ENCODE results near the gene KIF1C.

KIF1C gene

GRCh38 chr17:5035315-5035714, 37.6 kb downstream of the KIF1C start, which contains the start of gene SLC52A1:
SLC52A1 (minus strand) TSS chr17:5035426; CDS start chr17:5034606, 820 bp downstream.
- H3K36me3 ChIP-seq (ENCODE audit: control insufficient read depth in 2 of 2, insufficient read depth in 2 of 2, low read length in 2 of 2): no peaks in the 10 kb centered on the region
- H3K4me3 ChIP-seq (ENCODE audit: low read length in 2 of 2): peak within 1 kb of the TSS; percentile 54 to 58
- no peaks in the 10 kb centered on the region for H3K9me3 ChIP-seq (ENCODE audit: control insufficient read depth in 2 of 2, low read length in 2 of 2)
- H3K27ac ChIP-seq (ENCODE audit: low read depth in 2 of 2, low read length in 2 of 2): no peak within 1 kb of the TSS
- peaks cover 4 to 6% of the 10 kb centered on the region in 2 donors for H3K4me1 ChIP-seq (ENCODE audit: control insufficient read depth in 2 of 2, insufficient read depth in 2 of 2, low read length in 2 of 2)
- peak within 1 kb of the TSS in 1 of 2 donors; percentile 56 for H3K9ac ChIP-seq (ENCODE audit: low read depth in 1 of 2, low read length in 2 of 2)
- no peaks in the 10 kb centered on the region for H3K27me3 ChIP-seq (ENCODE audit: control insufficient read depth in 2 of 2, insufficient read depth in 2 of 2, low read length in 2 of 2)

DNA sequence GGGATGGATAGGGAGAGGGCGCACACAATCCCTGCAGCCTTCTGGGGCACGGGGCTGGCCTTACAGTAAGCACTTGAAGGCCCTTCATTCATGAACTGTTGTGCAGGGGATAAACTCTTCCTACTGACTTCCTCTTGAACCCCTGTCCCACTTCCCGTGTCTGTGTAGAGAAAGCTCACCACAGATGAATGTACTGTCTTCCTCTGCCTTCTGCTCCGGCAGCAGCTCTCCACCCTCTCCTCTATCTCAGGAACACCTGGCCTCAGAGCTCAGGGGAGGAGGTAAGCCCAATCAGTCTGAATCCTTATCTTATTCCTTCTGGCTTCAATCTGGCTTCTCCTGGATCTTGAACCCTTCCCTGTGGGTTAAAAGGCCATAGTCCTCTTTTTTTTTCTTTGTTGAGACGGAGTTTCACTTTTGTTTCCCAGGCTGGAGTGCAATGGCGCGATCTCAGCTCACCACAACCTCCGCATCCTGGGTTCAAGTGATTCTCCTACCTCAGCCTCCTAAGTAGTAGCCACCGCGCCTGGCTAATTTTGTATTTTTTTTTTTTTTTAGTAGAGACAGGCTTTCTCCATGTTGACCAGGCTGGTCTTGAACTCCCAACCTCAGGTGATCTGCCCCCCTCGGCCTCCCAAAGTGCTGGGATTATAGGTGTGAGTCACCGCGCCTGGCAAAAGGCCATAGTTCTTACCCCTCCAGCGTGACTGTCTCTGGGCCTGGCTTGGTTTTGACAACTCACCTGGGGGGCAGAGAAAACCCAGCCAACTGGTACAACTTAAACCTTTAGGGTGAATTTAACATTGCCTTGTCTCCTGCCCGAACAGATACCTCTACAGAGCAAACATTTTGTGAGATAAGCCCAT, 44.6 kb downstream of the KIF1C start:
- no peaks in the 10 kb centered on the region for H3K27me3 ChIP-seq (ENCODE audit: control insufficient read depth in 2 of 2, insufficient read depth in 2 of 2, low read length in 2 of 2)
- peak overlapping the region; percentile 30 to 40 for H3K27ac ChIP-seq (ENCODE audit: low read depth in 2 of 2, low read length in 2 of 2)
- peaks cover 14 to 19% of the 10 kb centered on the region in 2 donors for H3K4me1 ChIP-seq (ENCODE audit: control insufficient read depth in 2 of 2, insufficient read depth in 2 of 2, low read length in 2 of 2)
- no peaks in the 10 kb centered on the region for H3K36me3 ChIP-seq (ENCODE audit: control insufficient read depth in 2 of 2, insufficient read depth in 2 of 2, low read length in 2 of 2)
- H3K9ac ChIP-seq (ENCODE audit: low read depth in 1 of 2, low read length in 2 of 2): peak overlapping the region; percentile 14 to 18
- peak overlapping the region; percentile 49 to 50 for H3K4me3 ChIP-seq (ENCODE audit: low read length in 2 of 2)
- no peaks in the 10 kb centered on the region for H3K9me3 ChIP-seq (ENCODE audit: control insufficient read depth in 2 of 2, low read length in 2 of 2)

DNA sequence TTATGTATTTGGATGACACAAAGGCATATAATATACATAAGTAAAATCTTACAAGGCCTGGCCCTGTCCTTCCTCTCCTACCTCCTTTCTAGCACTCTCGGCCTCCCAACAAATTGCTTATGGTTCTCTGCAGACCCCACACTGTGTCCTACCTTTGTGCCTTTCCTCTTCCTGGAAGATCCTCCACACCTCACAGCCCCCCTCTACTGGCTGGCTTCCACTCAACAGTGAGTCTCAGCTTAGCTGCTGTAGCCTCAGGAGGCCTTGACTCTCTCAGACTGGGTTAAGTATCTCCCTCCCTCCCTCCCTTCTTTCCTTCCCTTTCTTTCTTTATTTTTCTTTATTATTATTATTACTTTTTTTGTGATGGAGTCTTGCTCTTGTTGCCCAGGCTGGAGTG, 45.8 kb downstream of the KIF1C start:
- no peaks in the 10 kb centered on the region for H3K9me3 ChIP-seq (ENCODE audit: control insufficient read depth in 2 of 2, low read length in 2 of 2)
- H3K27me3 ChIP-seq (ENCODE audit: control insufficient read depth in 2 of 2, insufficient read depth in 2 of 2, low read length in 2 of 2): no peaks in the 10 kb centered on the region
- H3K36me3 ChIP-seq (ENCODE audit: control insufficient read depth in 2 of 2, insufficient read depth in 2 of 2, low read length in 2 of 2): no peaks in the 10 kb centered on the region
- no peak overlapping the region for H3K27ac ChIP-seq (ENCODE audit: low read depth in 2 of 2, low read length in 2 of 2)
- peaks cover 14 to 22% of the 10 kb centered on the region in 2 donors for H3K4me1 ChIP-seq (ENCODE audit: control insufficient read depth in 2 of 2, insufficient read depth in 2 of 2, low read length in 2 of 2)
- no peak overlapping the region for H3K4me3 ChIP-seq (ENCODE audit: low read length in 2 of 2)
- no peak overlapping the region for H3K9ac ChIP-seq (ENCODE audit: low read depth in 1 of 2, low read length in 2 of 2)

DNA sequence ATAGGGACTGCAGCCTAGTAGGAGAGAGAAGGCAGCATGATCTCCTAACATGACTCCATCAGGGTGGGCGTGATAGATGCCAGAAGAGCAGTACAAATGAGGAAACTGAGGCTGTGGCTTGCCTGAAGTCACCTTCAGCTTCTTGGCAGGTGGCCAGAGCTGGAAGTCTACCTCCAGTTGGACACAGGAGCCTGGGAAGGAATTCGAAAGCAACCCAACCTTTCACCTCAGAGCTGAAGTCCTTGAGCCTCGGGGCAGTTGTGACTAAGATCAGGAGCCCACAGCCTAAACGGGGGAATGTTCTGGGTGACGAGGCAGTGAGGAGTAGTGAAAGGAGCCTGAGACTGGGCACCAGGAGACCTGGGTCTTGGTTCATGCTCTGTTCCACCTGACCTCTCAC, 46.9 kb downstream of the KIF1C start:
- Histone ChIP-seq H3K27ac (ENCODE audit: low read depth in 2 of 2, low read length in 2 of 2) (peak overlapping the region; percentile 7 to 26), H3K4me3 (ENCODE audit: low read length in 2 of 2) (no peak overlapping the region), H3K4me1 (ENCODE audit: control insufficient read depth in 2 of 2, insufficient read depth in 2 of 2, low read length in 2 of 2) (peaks cover 19 to 22% of the 10 kb centered on the region in 2 donors), H3K9me3 (ENCODE audit: control insufficient read depth in 2 of 2, low read length in 2 of 2) (no peaks in the 10 kb centered on the region), H3K36me3 (ENCODE audit: control insufficient read depth in 2 of 2, insufficient read depth in 2 of 2, low read length in 2 of 2) (no peaks in the 10 kb centered on the region), H3K27me3 (ENCODE audit: control insufficient read depth in 2 of 2, insufficient read depth in 2 of 2, low read length in 2 of 2) (no peaks in the 10 kb centered on the region), H3K9ac (ENCODE audit: low read depth in 1 of 2, low read length in 2 of 2) (peak overlapping the region in 1 of 2 donors; percentile 31)

- H3K9me3 ChIP-seq (ENCODE audit: control insufficient read depth in 2 of 2, low read length in 2 of 2): no peaks in the 10 kb centered on the region
- no peaks in the 10 kb centered on the region for H3K27me3 ChIP-seq (ENCODE audit: control insufficient read depth in 2 of 2, insufficient read depth in 2 of 2, low read length in 2 of 2)
- H3K4me1 ChIP-seq (ENCODE audit: control insufficient read depth in 2 of 2, insufficient read depth in 2 of 2, low read length in 2 of 2): peaks cover 21 to 22% of the 10 kb centered on the region in 2 donors
- H3K36me3 ChIP-seq (ENCODE audit: control insufficient read depth in 2 of 2, insufficient read depth in 2 of 2, low read length in 2 of 2): no peaks in the 10 kb centered on the region
- H3K27ac ChIP-seq (ENCODE audit: low read depth in 2 of 2, low read length in 2 of 2): peak overlapping the region; percentile 7 to 26
- H3K4me3 ChIP-seq (ENCODE audit: low read length in 2 of 2): no peak overlapping the region
- no peak overlapping the region for H3K9ac ChIP-seq (ENCODE audit: low read depth in 1 of 2, low read length in 2 of 2)
Measured at GRCh38 chr17:5045496-5045895, 47.7 kb downstream of the KIF1C start.

- H3K4me1 ChIP-seq (ENCODE audit: control insufficient read depth in 2 of 2, insufficient read depth in 2 of 2, low read length in 2 of 2): peaks cover 13 to 16% of the 10 kb centered on the region in 2 donors
- H3K36me3 ChIP-seq (ENCODE audit: control insufficient read depth in 2 of 2, insufficient read depth in 2 of 2, low read length in 2 of 2): no peaks in the 10 kb centered on the region
- no peak overlapping the region for H3K9ac ChIP-seq (ENCODE audit: low read depth in 1 of 2, low read length in 2 of 2)
- peak overlapping the region; percentile 13 to 35 for H3K27ac ChIP-seq (ENCODE audit: low read depth in 2 of 2, low read length in 2 of 2)
- no peaks in the 10 kb centered on the region for H3K27me3 ChIP-seq (ENCODE audit: control insufficient read depth in 2 of 2, insufficient read depth in 2 of 2, low read length in 2 of 2)
- no peaks in the 10 kb centered on the region for H3K9me3 ChIP-seq (ENCODE audit: control insufficient read depth in 2 of 2, low read length in 2 of 2)
- H3K4me3 ChIP-seq (ENCODE audit: low read length in 2 of 2): no peak overlapping the region
Measured at GRCh38 chr17:5047446-5047845, 49.7 kb downstream of the KIF1C start.

- no peaks in the 10 kb centered on the region for H3K36me3 ChIP-seq (ENCODE audit: control insufficient read depth in 2 of 2, insufficient read depth in 2 of 2, low read length in 2 of 2)
- H3K4me3 ChIP-seq (ENCODE audit: low read length in 2 of 2): peak overlapping the region in 1 of 2 donors; percentile 3
- H3K9ac ChIP-seq (ENCODE audit: low read depth in 1 of 2, low read length in 2 of 2): no peak overlapping the region
- peak overlapping the region; percentile 60 to 74 for H3K27ac ChIP-seq (ENCODE audit: low read depth in 2 of 2, low read length in 2 of 2)
- H3K27me3 ChIP-seq (ENCODE audit: control insufficient read depth in 2 of 2, insufficient read depth in 2 of 2, low read length in 2 of 2): no peaks in the 10 kb centered on the region
- H3K9me3 ChIP-seq (ENCODE audit: control insufficient read depth in 2 of 2, low read length in 2 of 2): no peaks in the 10 kb centered on the region
- H3K4me1 ChIP-seq (ENCODE audit: control insufficient read depth in 2 of 2, insufficient read depth in 2 of 2, low read length in 2 of 2): peaks cover 13 to 16% of the 10 kb centered on the region in 2 donors
Measured at GRCh38 chr17:5049314-5049841, 51.6 kb downstream of the KIF1C start.

GRCh38 chr17:5050278-5050677, 52.5 kb downstream of the KIF1C start:
- Histone ChIP-seq H3K4me1 (ENCODE audit: control insufficient read depth in 2 of 2, insufficient read depth in 2 of 2, low read length in 2 of 2) (peaks cover 7 to 11% of the 10 kb centered on the region in 2 donors), H3K4me3 (ENCODE audit: low read length in 2 of 2) (no peak overlapping the region), H3K9ac (ENCODE audit: low read depth in 1 of 2, low read length in 2 of 2) (no peak overlapping the region), H3K36me3 (ENCODE audit: control insufficient read depth in 2 of 2, insufficient read depth in 2 of 2, low read length in 2 of 2) (no peaks in the 10 kb centered on the region), H3K27me3 (ENCODE audit: control insufficient read depth in 2 of 2, insufficient read depth in 2 of 2, low read length in 2 of 2) (no peaks in the 10 kb centered on the region), H3K27ac (ENCODE audit: low read depth in 2 of 2, low read length in 2 of 2) (peak overlapping the region in 1 of 2 donors; percentile 60), H3K9me3 (ENCODE audit: control insufficient read depth in 2 of 2, low read length in 2 of 2) (no peaks in the 10 kb centered on the region)

DNA sequence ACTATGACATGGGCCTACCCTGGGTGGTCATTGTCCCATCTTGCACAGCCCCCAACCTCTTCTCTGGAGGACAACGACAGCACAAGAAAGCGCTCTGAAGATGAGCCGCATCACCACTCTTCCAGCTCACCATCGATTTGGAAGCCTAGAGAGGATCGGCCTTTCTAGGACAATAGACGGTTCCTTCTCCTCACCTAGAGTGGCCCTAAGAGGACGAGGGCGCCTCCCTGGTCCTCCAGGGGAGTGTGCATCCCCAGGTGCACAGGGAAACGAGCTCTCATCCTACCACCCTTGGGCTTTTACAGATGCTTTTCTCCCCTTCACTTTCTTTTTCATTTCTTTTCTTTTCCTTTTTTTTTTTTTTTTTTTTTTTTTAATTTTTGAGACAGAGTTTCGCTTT, 57.8 kb downstream of the KIF1C start:
- H3K4me3 ChIP-seq (ENCODE audit: low read length in 2 of 2): no peak overlapping the region
- no peak overlapping the region for H3K9ac ChIP-seq (ENCODE audit: low read depth in 1 of 2, low read length in 2 of 2)
- H3K4me1 ChIP-seq (ENCODE audit: control insufficient read depth in 2 of 2, insufficient read depth in 2 of 2, low read length in 2 of 2): no peaks in the 10 kb centered on the region
- no peaks in the 10 kb centered on the region for H3K36me3 ChIP-seq (ENCODE audit: control insufficient read depth in 2 of 2, insufficient read depth in 2 of 2, low read length in 2 of 2)
- H3K9me3 ChIP-seq (ENCODE audit: control insufficient read depth in 2 of 2, low read length in 2 of 2): no peaks in the 10 kb centered on the region
- no peaks in the 10 kb centered on the region for H3K27me3 ChIP-seq (ENCODE audit: control insufficient read depth in 2 of 2, insufficient read depth in 2 of 2, low read length in 2 of 2)
- no peak overlapping the region for H3K27ac ChIP-seq (ENCODE audit: low read depth in 2 of 2, low read length in 2 of 2)

GRCh38 chr17:5065227-5065744, 67.5 kb downstream of the KIF1C start:
- Histone ChIP-seq H3K9ac (ENCODE audit: low read depth in 1 of 2, low read length in 2 of 2) (no peak overlapping the region), H3K27me3 (ENCODE audit: control insufficient read depth in 2 of 2, insufficient read depth in 2 of 2, low read length in 2 of 2) (no peaks in the 10 kb centered on the region), H3K4me3 (ENCODE audit: low read length in 2 of 2) (no peak overlapping the region), H3K9me3 (ENCODE audit: control insufficient read depth in 2 of 2, low read length in 2 of 2) (no peaks in the 10 kb centered on the region), H3K36me3 (ENCODE audit: control insufficient read depth in 2 of 2, insufficient read depth in 2 of 2, low read length in 2 of 2) (no peaks in the 10 kb centered on the region), H3K4me1 (ENCODE audit: control insufficient read depth in 2 of 2, insufficient read depth in 2 of 2, low read length in 2 of 2) (no peaks in the 10 kb centered on the region), H3K27ac (ENCODE audit: low read depth in 2 of 2, low read length in 2 of 2) (no peak overlapping the region)
